HFF-Myc (cell line): ENCODE results near the gene OR6B1.

ENCODE experiments used
- DNase-seq: peaks from one replicate; pipeline ENCODE4 v3.0.0-alpha.2; 2011; ENCODE audit warnings: low read depth; ENCODE audit errors: extremely low read depth
- H3K4me3 ChIP-seq: replicated peaks from 2 replicates; pipeline ENCODE4 v1.5.1; 2011; ENCODE audit warnings: low read depth, mild to moderate bottlenecking, control low read depth, low read length
- TF ChIP-seq, protein P1 (sequence below): IDR thresholded peaks from 2 replicates; pipeline ENCODE4 v1.5.1; 2012; ENCODE audit warnings: mild to moderate bottlenecking, low read depth, low read length, control low read depth; ENCODE audit errors: missing control alignments

The OR6B1 gene

DNA sequence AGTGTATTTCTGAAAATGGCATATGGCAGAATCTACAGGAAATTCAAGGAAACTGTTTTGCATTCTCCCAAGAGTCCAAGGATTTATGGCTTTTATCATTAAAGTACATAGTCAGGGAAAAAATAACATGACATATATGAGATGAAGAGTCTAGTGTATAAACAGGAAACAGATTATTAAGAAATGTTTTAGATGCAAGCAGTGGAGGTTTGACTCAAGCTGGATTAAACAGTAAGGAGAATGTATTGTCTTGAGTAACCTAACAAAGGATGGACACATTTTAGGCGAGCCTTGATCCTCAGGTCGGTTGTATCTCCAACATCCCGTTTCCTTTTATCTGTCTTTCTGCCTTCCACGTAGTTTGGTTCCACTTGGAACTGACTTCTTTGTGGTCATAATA lies 17.9 kb downstream of the OR6B1 start:
- H3K4me3 ChIP-seq, result no peak overlapping the region
- no peak for DNase-seq
- TF ChIP-seq, protein P1, sequence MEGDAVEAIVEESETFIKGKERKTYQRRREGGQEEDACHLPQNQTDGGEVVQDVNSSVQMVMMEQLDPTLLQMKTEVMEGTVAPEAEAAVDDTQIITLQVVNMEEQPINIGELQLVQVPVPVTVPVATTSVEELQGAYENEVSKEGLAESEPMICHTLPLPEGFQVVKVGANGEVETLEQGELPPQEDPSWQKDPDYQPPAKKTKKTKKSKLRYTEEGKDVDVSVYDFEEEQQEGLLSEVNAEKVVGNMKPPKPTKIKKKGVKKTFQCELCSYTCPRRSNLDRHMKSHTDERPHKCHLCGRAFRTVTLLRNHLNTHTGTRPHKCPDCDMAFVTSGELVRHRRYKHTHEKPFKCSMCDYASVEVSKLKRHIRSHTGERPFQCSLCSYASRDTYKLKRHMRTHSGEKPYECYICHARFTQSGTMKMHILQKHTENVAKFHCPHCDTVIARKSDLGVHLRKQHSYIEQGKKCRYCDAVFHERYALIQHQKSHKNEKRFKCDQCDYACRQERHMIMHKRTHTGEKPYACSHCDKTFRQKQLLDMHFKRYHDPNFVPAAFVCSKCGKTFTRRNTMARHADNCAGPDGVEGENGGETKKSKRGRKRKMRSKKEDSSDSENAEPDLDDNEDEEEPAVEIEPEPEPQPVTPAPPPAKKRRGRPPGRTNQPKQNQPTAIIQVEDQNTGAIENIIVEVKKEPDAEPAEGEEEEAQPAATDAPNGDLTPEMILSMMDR, result no peak

DNA sequence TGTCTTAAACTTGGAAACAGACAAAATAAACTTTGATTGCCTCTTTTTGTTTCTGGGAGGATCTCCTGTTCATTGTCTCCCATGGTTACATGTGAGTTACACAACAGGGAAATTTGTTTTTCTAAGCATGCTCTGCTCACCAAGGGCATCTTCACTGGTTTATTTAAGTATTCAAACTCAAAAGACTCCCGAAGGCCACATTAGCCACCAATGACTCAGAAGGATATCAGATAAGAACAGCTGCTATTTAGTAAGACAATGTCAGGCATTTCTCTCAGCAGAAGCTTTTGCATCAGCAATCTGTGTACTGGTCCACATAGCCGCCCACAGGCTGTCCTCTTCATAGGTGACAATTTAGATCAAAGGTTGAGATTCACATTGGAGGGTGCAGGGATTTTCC lies 19.3 kb downstream of the OR6B1 start:
- DNase-seq, result no peak
- TF ChIP-seq, protein P1, result no peak

DNA sequence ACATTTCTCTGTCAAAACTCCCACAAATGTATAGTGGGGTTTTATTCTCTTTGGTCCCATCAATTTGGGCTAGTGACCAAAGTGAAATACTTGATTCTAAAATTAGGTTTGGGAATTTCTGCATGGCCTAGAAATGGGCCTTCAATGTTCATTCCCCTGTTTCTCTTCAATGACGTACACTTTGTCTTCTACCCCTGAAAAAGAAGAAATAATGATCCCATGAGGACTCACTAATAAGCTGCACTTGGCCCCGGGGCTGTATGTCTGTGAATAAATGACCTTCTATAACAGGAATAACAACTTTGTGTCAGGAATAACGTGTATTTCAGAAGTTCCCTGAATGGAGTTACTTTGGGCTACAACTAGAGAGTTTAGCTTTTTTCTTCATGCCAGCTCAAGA lies 20.2 kb downstream of the OR6B1 start:
- DNase-seq, result no peak
- H3K4me3 ChIP-seq, result no peak overlapping the region
- TF ChIP-seq, protein P1, result no peak

More for the DNA sequence above, 19.3 kb downstream of the OR6B1 start:
- no peak overlapping the region for H3K4me3 ChIP-seq

DNA sequence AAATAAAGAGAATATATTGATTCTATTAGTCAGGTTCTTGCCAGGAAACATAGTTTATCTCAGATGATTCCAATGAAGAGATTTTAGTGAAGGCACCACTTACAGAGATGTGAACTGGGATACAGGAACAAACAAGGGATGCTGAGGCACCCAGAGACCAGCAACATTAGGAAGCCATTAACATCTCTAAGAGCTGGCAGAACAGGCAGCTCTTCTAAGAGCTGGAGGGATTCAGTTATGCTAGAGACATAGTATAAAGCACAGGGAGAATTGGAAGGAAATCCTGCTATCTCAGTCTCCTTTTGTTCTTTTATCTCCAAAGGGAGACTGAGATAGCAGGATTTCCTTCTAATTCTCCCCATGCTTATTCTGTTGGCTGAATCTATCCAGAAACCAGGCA lies 22.0 kb downstream of the OR6B1 start:
- DNase-seq, result no peak
- H3K4me3 ChIP-seq, result no peak overlapping the region
- TF ChIP-seq, protein P1, result no peak

DNA sequence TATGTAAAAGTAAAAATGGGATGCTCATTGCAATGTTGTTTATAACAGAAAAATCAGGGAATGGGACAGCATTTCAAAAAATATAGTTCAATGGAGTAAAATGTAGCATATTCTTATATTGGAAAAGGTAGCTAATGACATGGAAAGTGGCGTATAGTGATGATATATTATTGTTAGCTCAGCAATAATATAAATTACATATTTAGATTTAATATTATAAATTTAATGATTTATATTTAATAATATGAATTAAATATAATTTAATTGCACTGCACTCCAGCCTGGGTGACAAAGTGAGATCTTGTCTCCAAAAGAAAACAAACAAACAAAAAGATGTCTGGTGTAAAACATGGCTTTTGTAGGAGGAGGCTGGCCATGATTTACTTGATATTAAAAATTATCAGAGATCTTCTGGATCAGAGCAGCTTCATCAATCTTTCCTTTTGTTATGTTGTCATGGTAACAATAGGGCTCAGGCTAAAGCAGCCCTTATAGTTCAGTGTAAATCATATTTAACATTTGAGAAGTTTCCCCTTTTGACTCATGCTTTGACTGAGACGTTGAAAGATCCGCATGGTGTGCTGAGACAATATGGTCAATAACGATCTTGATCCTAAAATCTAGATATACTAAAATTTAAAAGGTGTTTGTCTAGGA lies 23.2 kb downstream of the OR6B1 start:
- TF ChIP-seq, protein P1, result no peak
- DNase-seq, result no peak
- H3K4me3 ChIP-seq, result no peak overlapping the region

DNA sequence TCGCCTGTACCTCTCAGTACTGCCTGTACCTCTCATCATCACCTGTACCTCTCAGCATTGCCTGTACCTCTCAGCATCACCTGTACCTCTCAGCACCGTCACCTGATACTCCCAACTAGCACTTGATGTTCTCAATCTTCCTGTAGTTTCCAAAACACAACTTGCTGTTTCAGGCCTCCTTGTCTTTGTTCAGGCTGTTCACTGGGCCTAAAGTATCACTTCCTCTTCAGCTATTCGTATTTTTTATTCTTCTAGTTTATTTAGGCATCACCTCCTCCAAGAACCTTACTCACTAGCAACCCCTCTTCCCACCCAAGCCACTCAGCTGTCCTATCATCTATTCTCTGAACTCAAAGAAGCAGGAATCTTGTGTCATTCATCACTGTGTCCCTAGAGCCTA lies 24.1 kb downstream of the OR6B1 start:
- no peak for DNase-seq
- no peak overlapping the region for H3K4me3 ChIP-seq
- TF ChIP-seq, protein P1, result no peak
